SK-N-SH (cell line): ENCODE measurements around the gene SMIM32. TPM values are rescaled to one million over a fixed set of nuclear protein-coding genes. Genes with fewer than 3 reads are reported as not detected.

Source experiments
- CTCF ChIA-PET: fragments of 300-600, 350-600 bp; formaldehyde crosslinking; extraction: SDS; loops from one replicate; lab custom pipeline; 2021; lab: Yijun Ruan, JAX
- POLR2A ChIA-PET: fragments of 350-600 bp; sonication (Branson Sonifier 250); formaldehyde crosslinking; extraction: SDS; loops from one replicate; lab custom pipeline; 2020; ENCODE audit warnings: antibody characterized with exemption, inconsistent platforms; lab: Yijun Ruan, JAX
- DNase-seq: peaks from one replicate; pipeline ENCODE4 v3.0.0; 2012
- H2AFZ ChIP-seq: fragments of 200-600 bp; sonication (generic); 2 replicates; pipeline ENCODE4 v1.8.1; 2016; ENCODE audit warnings: antibody characterized with exemption, mild to moderate bottlenecking, low read depth
- H3F3A ChIP-seq: fragments of 200-600 bp; sonication (generic); replicated peaks from 2 replicates; pipeline ENCODE3; 2016; ENCODE audit warnings: antibody characterized with exemption, mild to moderate bottlenecking; ENCODE audit not compliant: insufficient read depth
- H3K27ac ChIP-seq, 2 experiments: fragments of 200-500 bp in 1 of 2; fragments of 200-600 bp in 1 of 2; sonication (Bioruptor generic) in 1 of 2; sonication (generic), shearing (Covaris generic) in 1 of 2; 2 replicates each; pipeline versions ENCODE4 v1.5.1 to v1.6.1; 2014 to 2016; ENCODE audit warnings: low read depth in 2 of 2, inconsistent platforms in 1 of 2, low read length in 1 of 2, mild to moderate bottlenecking in 1 of 2, mixed read lengths in 1 of 2
- H3K27me3 ChIP-seq: fragments of 200-600 bp; sonication (generic), shearing (Covaris generic); 2 replicates; pipeline ENCODE4 v1.6.1; 2016; ENCODE audit warnings: mixed run types; ENCODE audit not compliant: insufficient read depth
- H3K36me3 ChIP-seq, 2 experiments: fragments of 200-500 bp in 1 of 2; fragments of 200-600 bp in 1 of 2; sonication (Bioruptor generic) in 1 of 2; sonication (generic) in 1 of 2; replicated peaks in 1 of 2; 2 replicates each; pipeline versions ENCODE3 to v1.5.1; 2014 to 2016; ENCODE audit warnings: low read length in 1 of 2, mild to moderate bottlenecking in 1 of 2; ENCODE audit not compliant: insufficient read depth in 2 of 2, control insufficient read depth in 1 of 2
- H3K4me1 ChIP-seq, 2 experiments: fragments of 200-500 bp in 1 of 2; fragments of 200-600 bp in 1 of 2; sonication (Bioruptor generic) in 1 of 2; sonication (generic), shearing (Covaris generic) in 1 of 2; 2 replicates each; pipeline versions ENCODE4 v1.5.1 to v1.6.1; 2014 to 2016; ENCODE audit warnings: low read depth in 1 of 2, low read length in 1 of 2, mixed run types in 1 of 2; ENCODE audit not compliant: insufficient read depth in 2 of 2, control insufficient read depth in 1 of 2
- H3K4me2 ChIP-seq: fragments of 200-600 bp; sonication (generic), shearing (Covaris generic); 2 replicates; pipeline ENCODE4 v1.6.1; 2017; ENCODE audit warnings: mixed run types
- H3K4me3 ChIP-seq, 2 experiments: fragments of 200-500 bp in 1 of 2; fragments of 200-600 bp in 1 of 2; sonication (Bioruptor generic) in 1 of 2; sonication (generic), shearing (Covaris generic) in 1 of 2; 2 replicates each; pipeline versions ENCODE4 v1.5.1 to v1.8.1; 2014 to 2016; ENCODE audit warnings: low read depth in 2 of 2, inconsistent platforms in 1 of 2, low read length in 1 of 2, mild to moderate bottlenecking in 1 of 2, mixed read lengths in 1 of 2, moderate library complexity in 1 of 2
- H3K79me2 ChIP-seq: fragments of 200-600 bp; sonication (generic); 2 replicates; pipeline ENCODE4 v1.8.1; 2017; ENCODE audit warnings: mild to moderate bottlenecking; ENCODE audit not compliant: insufficient read depth
- H3K9ac ChIP-seq: fragments of 200-600 bp; sonication (generic); 2 replicates; pipeline ENCODE4 v1.6.1; 2017; ENCODE audit warnings: mixed run types
- H3K9me2 ChIP-seq: fragments of 200-600 bp; sonication (generic); 2 replicates; pipeline ENCODE4 v1.6.1; 2017; ENCODE audit warnings: mixed run types
- H3K9me3 ChIP-seq: fragments of 200-600 bp; sonication (generic); 2 replicates; pipeline ENCODE4 v1.6.1; 2017; ENCODE audit warnings: mixed run types, mild to moderate bottlenecking, moderate library complexity
- H4K20me1 ChIP-seq: fragments of 200-600 bp; sonication (generic); 2 replicates; pipeline ENCODE4 v1.6.1; 2017; ENCODE audit warnings: mild to moderate bottlenecking, mixed run types; ENCODE audit not compliant: insufficient read depth
- CHD2 ChIP-seq: fragments of 150-350 bp; IDR thresholded peaks from 2 replicates; pipeline ENCODE4 v1.6.1; 2018; ENCODE audit warnings: low read length; ENCODE audit not compliant: partially characterized antibody
- FOXJ3 ChIP-seq: sonication (generic); formaldehyde crosslinking; IDR thresholded peaks from 2 replicates; pipeline ENCODE4 v1.5.1; 2020; ENCODE audit warnings: mild to moderate bottlenecking, missing genetic modification reagents
- FOXM1 ChIP-seq: IDR thresholded peaks from 2 replicates; pipeline ENCODE4 v1.4.0; 2012; ENCODE audit warnings: low read depth, mild to moderate bottlenecking
- GABPA ChIP-seq: IDR thresholded peaks from 2 replicates; pipeline ENCODE4 v1.4.0; 2012; ENCODE audit warnings: low read depth, mild to moderate bottlenecking
- NFIC ChIP-seq: IDR thresholded peaks from 2 replicates; pipeline ENCODE4 v1.4.0; 2012; ENCODE audit warnings: borderline replicate concordance
- NRF1 ChIP-seq: IDR thresholded peaks from 2 replicates; pipeline ENCODE4 v1.6.1; 2012; ENCODE audit warnings: low read depth, mild to moderate bottlenecking, low read length
- PBX3 ChIP-seq: IDR thresholded peaks from 2 replicates; pipeline ENCODE4; 2012
- POLR2AphosphoS5 ChIP-seq: IDR thresholded peaks from 2 replicates; pipeline ENCODE4 v1.6.1; 2012; ENCODE audit warnings: low read depth, low read length
- RAD21 ChIP-seq: IDR thresholded peaks from 2 replicates; pipeline ENCODE4 v1.6.1; 2012; ENCODE audit warnings: mild to moderate bottlenecking, low read length
- RCOR1 ChIP-seq: fragments of 150-350 bp; IDR thresholded peaks from 2 replicates; pipeline ENCODE4 v1.6.1; 2017; ENCODE audit warnings: antibody characterized with exemption, low read length
- REST ChIP-seq: IDR thresholded peaks from 2 replicates; pipeline ENCODE4 v1.6.1; 2012; ENCODE audit warnings: mild to moderate bottlenecking, low read depth, low read length, moderate library complexity
- SMC3 ChIP-seq: IDR thresholded peaks from 2 replicates; pipeline ENCODE4 v1.6.1; 2012; ENCODE audit warnings: low read depth, low read length, improper control_type of control experiment
- TAF1 ChIP-seq: IDR thresholded peaks from 2 replicates; pipeline ENCODE4 v1.6.1; 2012; ENCODE audit warnings: low read depth, mild to moderate bottlenecking, low read length, moderate library complexity, borderline replicate concordance
- TCF12 ChIP-seq: IDR thresholded peaks from 2 replicates; pipeline ENCODE4 v1.4.0; 2012
- USF2 ChIP-seq: fragments of 150-350 bp; IDR thresholded peaks from 2 replicates; pipeline ENCODE4 v1.6.1; 2017; ENCODE audit warnings: antibody characterized with exemption, low read length, low read depth, borderline replicate concordance
- YY1 ChIP-seq: IDR thresholded peaks from 2 replicates; pipeline ENCODE4 v1.4.0; 2012; ENCODE audit warnings: low read depth, mild to moderate bottlenecking
- WGBS: methylation state at CpG from one replicate; pipeline ENCODE4 v1.1.6; 2017; ENCODE audit warnings: low lambda C conversion rate; 5-methylcytosine and 5-hydroxymethylcytosine counted together
- polyA plus RNA-seq, 3 experiments: library from polyadenylated mRNA; depleted of rRNA; stranded (reverse); fragments of >200 nt; gene quantifications; 2 replicates each; pipeline ENCODE4 v1.2.3, GENCODE V29; 2012

Gene SMIM32
- polyA plus RNA-seq, 1 of the 3 experiments (the other 2 are of a cell fraction): 0.25 TPM

- TF ChIP-seq TAF1: no peak
These were observed 43.1 kb downstream of the SMIM32 start (continued) for GRCh38 chr5:136149891-136150290.

GRCh38 chr5:136147632-136148031 is 45.3 kb downstream of the SMIM32 start:
- Histone ChIP-seq H3K9me3 (no peaks in the 10 kb centered on the region), H3K4me2 (no peak overlapping the region), H3K9me2 (no peaks in the 10 kb centered on the region), H3K36me3 (peaks cover 37 to 41% of the 10 kb centered on the region in 2 experiments), H3K79me2 (peaks cover 100% of the 10 kb centered on the region), H3K4me3 (no peak overlapping the region), H3K27me3 (no peaks in the 10 kb centered on the region), H3K27ac (no peak overlapping the region), H3F3A (peaks cover 6% of the 10 kb centered on the region), H3K4me1 (peaks cover 3% of the 10 kb centered on the region in 2 experiments; a peak in 3 of 4 replicates)
- CTCF ChIA-PET: interaction anchor here (1.1 to 1.3 kb wide), 3 partner anchors 66 to 587 kb away, joined by 3 to 4 read pairs (median 3); no protein-coding TSS in a partner anchor
- POLR2A ChIA-PET: interaction anchor here (0.7 kb wide), 1 partner anchor 10 kb away, joined by 3 read pairs; no protein-coding TSS in a partner anchor
- DNase-seq: no peak
- TF ChIP-seq POLR2AphosphoS5 (no peak), NFIC (no peak), FOXJ3 (CRISPR knock-in tag) (no peak), PBX3 (no peak)
- TF ChIP-seq, all 33 proteins: peak for 0
- Histone ChIP-seq H3K9ac (no peak overlapping the region), H4K20me1 (peaks cover 90% of the 10 kb centered on the region), H2AFZ (no peak overlapping the region)

GRCh38 chr5:136146201-136146600 is 46.8 kb downstream of the SMIM32 start:
- H3K9me3 ChIP-seq: no peaks in the 10 kb centered on the region
- no peak overlapping the region for H3K27ac ChIP-seq
- POLR2A ChIA-PET: no interaction called here
- no peak for TF ChIP-seq YY1
- TF ChIP-seq RAD21: no peak
- no peak for TF ChIP-seq GABPA
- no peak for TF ChIP-seq SMC3
- DNase-seq: no peak
- no peak overlapping the region for H3K9ac ChIP-seq
- H3K4me1 ChIP-seq: peaks cover 3 to 5% of the 10 kb centered on the region in 2 experiments; a peak in 3 of 4 replicates
- H3K9me2 ChIP-seq: no peaks in the 10 kb centered on the region
- no peak overlapping the region for H2AFZ ChIP-seq
- H3K79me2 ChIP-seq: peaks cover 100% of the 10 kb centered on the region
- no peak overlapping the region for H3K4me3 ChIP-seq
- whole genome bisulfite sequencing: 88% methylated on average over 3 of the region's 3 CpGs
- no peak overlapping the region for H3K4me2 ChIP-seq
- H3K27me3 ChIP-seq: no peaks in the 10 kb centered on the region
- peaks cover 90% of the 10 kb centered on the region for H4K20me1 ChIP-seq
- CTCF ChIA-PET: interaction anchor here (0.9 to 1.4 kb wide), 2 partner anchors 9 to 12 kb away, joined by 3 to 4 read pairs; no protein-coding TSS in a partner anchor
- H3K36me3 ChIP-seq: peaks cover 23 to 28% of the 10 kb centered on the region in 2 experiments
- H3F3A ChIP-seq: peaks cover 5% of the 10 kb centered on the region

- Histone ChIP-seq H4K20me1 (peaks cover 94% of the 10 kb centered on the region), H3K79me2 (peaks cover 100% of the 10 kb centered on the region), H3K4me1 (peaks cover 3 to 5% of the 10 kb centered on the region in 2 experiments; a peak in 3 of 4 replicates), H3K9me2 (no peaks in the 10 kb centered on the region), H3K27me3 (no peaks in the 10 kb centered on the region), H3K27ac (no peak overlapping the region), H3F3A (no peaks in the 10 kb centered on the region), H3K4me2 (no peak overlapping the region), H3K9me3 (no peaks in the 10 kb centered on the region), H3K36me3 (peaks cover 23 to 24% of the 10 kb centered on the region in 2 experiments), H3K9ac (no peak overlapping the region), H2AFZ (no peak overlapping the region), H3K4me3 (no peak overlapping the region)
- ChIA-PET POLR2A (no interaction called here), CTCF (interaction anchor here (1.0 kb wide), 1 partner anchor 28 kb away, joined by 3 read pairs; no protein-coding TSS in a partner anchor)
- no peak for DNase-seq
- 78% methylated on average over 2 of the region's 2 CpGs for WGBS
- TF ChIP-seq REST: no peak
- no peak for TF ChIP-seq TCF12
- TF ChIP-seq RCOR1: no peak
- no peak for TF ChIP-seq USF2
- no peak for TF ChIP-seq FOXJ3 (CRISPR knock-in tag)
- TF ChIP-seq CHD2: no peak
- no peak for TF ChIP-seq SMC3
- TF ChIP-seq FOXM1: no peak
- no peak for TF ChIP-seq NRF1
These were observed 47.9 kb downstream of the SMIM32 start for GRCh38 chr5:136145030-136145429.
